Adrenal gland (tissue), 12 donors: ENCODE data around the gene NCAPG2. TPM values are rescaled to one million over a fixed set of nuclear protein-coding genes. Genes with fewer than 3 reads are reported as not detected.

Experiments used
- DNase-seq, 7 donors: peaks; one replicate each; pipeline ENCODE4 v3.0.0-alpha.2; 2019 to 2020
- H3K27ac ChIP-seq, 5 donors: fragments of 200-600 bp; sonication (generic) in 4 of 5; 1 replicate in 3 of 5; 2 replicates in 2 of 5; pipeline versions ENCODE4 v1.5.1 to v1.8.0; 2016 to 2020; ENCODE audit warnings: mild to moderate bottlenecking in 1 of 5
- H3K27me3 ChIP-seq: fragments of 200-600 bp; 2 replicates; pipeline ENCODE4 v1.8.0; 2021
- H3K36me3 ChIP-seq, 2 donors: fragments of 200-600 bp; replicated peaks in 1 of 2; 1 replicate in 1 of 2; 2 replicates in 1 of 2; pipeline versions ENCODE4 v1.5.1 to v1.8.0; 2018 to 2022
- H3K4me1 ChIP-seq, 2 donors: fragments of 200-600 bp; replicated peaks in 1 of 2; 1 replicate in 1 of 2; 2 replicates in 1 of 2; pipeline versions ENCODE4 v1.5.1 to v1.8.0; 2018 to 2021
- H3K4me3 ChIP-seq, 4 donors: fragments of 200-600 bp; sonication (generic) in 3 of 4; one replicate each; pipeline ENCODE4 v1.5.1; 2016 to 2018
- H3K9me3 ChIP-seq, 3 donors: fragments of 200-600 bp; sonication (generic) in 1 of 3; replicated peaks in 1 of 3; 1 replicate in 2 of 3; 2 replicates in 1 of 3; pipeline versions ENCODE4 v1.5.1 to v1.8.0; 2016 to 2021
- POLR2A ChIP-seq, 2 donors: fragments of 450-650 bp; IDR thresholded peaks; one replicate each; pipeline ENCODE4 v1.6.1; 2017; ENCODE audit warnings: antibody characterized with exemption in 2 of 2, mild to moderate bottlenecking in 2 of 2, moderate library complexity in 1 of 2
- WGBS, 4 donors: extraction: QIAGEN DNeasy Blood & Tissue Kit in 2 of 4; methylation state at CpG; one replicate each; pipeline versions ENCODE4 v1.1.5 to v1.1.7; 2013 to 2017; 5-methylcytosine and 5-hydroxymethylcytosine counted together
- intact Hi-C, 2 donors: fragments of 100-400 bp; cut with DNase I; formaldehyde crosslinking; loops; one replicate each; pipeline versions ENCODE4 v1.14.1 to v1.15.0; 2022 to 2023
- polyA plus RNA-seq, 3 donors: library from polyadenylated mRNA; stranded (reverse); fragments of 200-250 nt in 2 of 3; fragments of 350-450 nt in 1 of 3; fragmentation: Illumina TruSeq in 1 of 3; extraction: RNeasy Lipid Tissue Mini Kit (QIAGEN cat#74804) in 1 of 3; gene quantifications; one replicate each; pipeline ENCODE4 v1.2.3, GENCODE V29; 2013 to 2014
- total RNA-seq, 9 donors: library from RNA; depleted of rRNA in 4 of 9; stranded (reverse); fragments of >200 nt in 4 of 9; fragments of 120-200 nt in 1 of 9; fragmentation: NEBNext Ultra II Directional in 1 of 9; extraction: Animal tissue kit (Norgen Biotek cat#: 25700) in 1 of 9; gene quantifications; one replicate each; pipeline versions ENCODE4 v1.1.0 to v1.2.4, GENCODE V29; 2013 to 2023
- TF ChIP-seq, protein P1 (sequence below), 6 experiments: fragments of 450-650 bp in 4 of 6; fragments of 200-600 bp in 2 of 6; sonication (generic) in 1 of 6; IDR thresholded peaks; 1 replicate in 5 of 6; 2 replicates in 1 of 6; pipeline versions ENCODE4 v1.5.1 to v1.8.0; 2016 to 2021; ENCODE audit warnings: antibody characterized with exemption in 6 of 6, mild to moderate bottlenecking in 2 of 6, moderate library complexity in 1 of 6
- donor health status: healthy with polysubstance abuse.
- donor health status: Bipolar disorder and iron deficiency.
- donor health status: DM: yes; HTN: yes; CAD: no.
- donor health status: DM: no; HTN: no; CAD: no.
- donor health status: DM: no; HTN: no; CAD: no.
- donor health status: DM: yes; HTN: yes; CAD: no.

NCAPG2 gene
- total and polyA plus RNA-seq, 12 donors = 1.6 to 11.6 (median 5.9) TPM

GRCh38 chr7:158595068-158595467 lies 109.5 kb downstream of the NCAPG2 start:
- intact Hi-C loops = no loop called here
- no peak for TF ChIP-seq POLR2A (IDR thresholded peaks at IDR 0.05)
- TF ChIP-seq, protein P1, sequence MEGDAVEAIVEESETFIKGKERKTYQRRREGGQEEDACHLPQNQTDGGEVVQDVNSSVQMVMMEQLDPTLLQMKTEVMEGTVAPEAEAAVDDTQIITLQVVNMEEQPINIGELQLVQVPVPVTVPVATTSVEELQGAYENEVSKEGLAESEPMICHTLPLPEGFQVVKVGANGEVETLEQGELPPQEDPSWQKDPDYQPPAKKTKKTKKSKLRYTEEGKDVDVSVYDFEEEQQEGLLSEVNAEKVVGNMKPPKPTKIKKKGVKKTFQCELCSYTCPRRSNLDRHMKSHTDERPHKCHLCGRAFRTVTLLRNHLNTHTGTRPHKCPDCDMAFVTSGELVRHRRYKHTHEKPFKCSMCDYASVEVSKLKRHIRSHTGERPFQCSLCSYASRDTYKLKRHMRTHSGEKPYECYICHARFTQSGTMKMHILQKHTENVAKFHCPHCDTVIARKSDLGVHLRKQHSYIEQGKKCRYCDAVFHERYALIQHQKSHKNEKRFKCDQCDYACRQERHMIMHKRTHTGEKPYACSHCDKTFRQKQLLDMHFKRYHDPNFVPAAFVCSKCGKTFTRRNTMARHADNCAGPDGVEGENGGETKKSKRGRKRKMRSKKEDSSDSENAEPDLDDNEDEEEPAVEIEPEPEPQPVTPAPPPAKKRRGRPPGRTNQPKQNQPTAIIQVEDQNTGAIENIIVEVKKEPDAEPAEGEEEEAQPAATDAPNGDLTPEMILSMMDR (IDR thresholded peaks at IDR 0.05) = no peak
- H3K36me3 ChIP-seq = no peaks in the 10 kb centered on the region
- no peaks in the 10 kb centered on the region for H3K27me3 ChIP-seq
- no peak overlapping the region for H3K4me3 ChIP-seq
- DNase-seq = peak in 1 of 7 donors; percentile 14
- H3K9me3 ChIP-seq = no peaks in the 10 kb centered on the region
- H3K27ac ChIP-seq = no peak overlapping the region
- no peaks in the 10 kb centered on the region for H3K4me1 ChIP-seq
- WGBS, 4 donors = 43 to 71% (median 60%) methylated on average over 3 of the region's 3 CpGs

- Histone ChIP-seq H3K36me3 (no peaks in the 10 kb centered on the region), H3K4me3 (no peak overlapping the region), H3K9me3 (no peaks in the 10 kb centered on the region), H3K4me1 (no peaks in the 10 kb centered on the region), H3K27ac (no peak overlapping the region), H3K27me3 (no peaks in the 10 kb centered on the region)
- TF ChIP-seq, protein P1 (IDR thresholded peaks at IDR 0.05) = no peak
- TF ChIP-seq POLR2A (IDR thresholded peaks at IDR 0.05) = no peak
- intact Hi-C loops = no loop called here
- WGBS, 4 donors = 90 to 93% (median 92%) methylated on average over 1 of the region's 1 CpG
- no peak for DNase-seq
These were observed 112.1 kb downstream of the NCAPG2 start for GRCh38 chr7:158592541-158592940.

DNA sequence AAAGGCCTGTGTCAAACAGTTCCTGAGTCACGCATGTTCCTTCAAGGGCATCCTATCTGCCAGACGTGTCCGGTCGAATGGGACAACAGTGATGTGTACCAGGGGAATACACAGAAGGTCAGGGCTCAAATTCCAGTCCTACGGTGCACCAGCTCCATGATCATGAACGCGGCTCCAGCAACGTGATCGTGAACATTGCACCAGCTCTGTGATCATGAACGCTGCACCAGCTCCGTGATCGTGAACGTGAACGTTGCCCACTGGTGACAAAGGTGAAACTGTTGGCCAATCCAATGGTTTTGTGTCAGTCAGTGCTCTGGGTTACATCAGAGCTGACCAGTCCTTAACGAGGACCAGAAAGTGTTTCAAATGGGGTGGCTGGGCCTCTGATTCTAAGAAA lies 112.7 kb downstream of the NCAPG2 start:
- H3K4me3 ChIP-seq = no peak overlapping the region
- intact Hi-C loops = no loop called here
- no peaks in the 10 kb centered on the region for H3K27me3 ChIP-seq
- 72 to 81% (median 80%) methylated on average over 14 to 15 of the region's 15 CpGs for WGBS, 4 donors
- TF ChIP-seq, protein P1 (IDR thresholded peaks at IDR 0.05) = no peak
- no peak for TF ChIP-seq POLR2A (IDR thresholded peaks at IDR 0.05)
- peak in 1 of 7 donors; percentile 46 for DNase-seq
- H3K9me3 ChIP-seq = no peaks in the 10 kb centered on the region
- peaks cover 0 to under 1% of the 10 kb centered on the region in 2 donors for H3K4me1 ChIP-seq
- no peak overlapping the region for H3K27ac ChIP-seq
- H3K36me3 ChIP-seq = no peaks in the 10 kb centered on the region

- Histone ChIP-seq H3K9me3 (no peaks in the 10 kb centered on the region), H3K36me3 (no peaks in the 10 kb centered on the region), H3K4me1 (peaks cover 7 to 10% of the 10 kb centered on the region in 2 donors), H3K4me3 (no peak overlapping the region), H3K27me3 (no peaks in the 10 kb centered on the region), H3K27ac (no peak overlapping the region)
- intact Hi-C loops = no loop called here
- 88 to 92% (median 91%) methylated on average over 12 of the region's 12 CpGs for whole genome bisulfite sequencing, 4 donors
- TF ChIP-seq POLR2A (IDR thresholded peaks at IDR 0.05) = no peak
- TF ChIP-seq, protein P1 (IDR thresholded peaks at IDR 0.05) = no peak
- no peak for DNase-seq
These were observed 114.4 kb downstream of the NCAPG2 start for GRCh38 chr7:158590181-158590530.
